ENCODE data around the gene DBI.
A peak's percentile ranks its signal among the peaks of the same experiment; 100 is the strongest.

DBI gene

DNA sequence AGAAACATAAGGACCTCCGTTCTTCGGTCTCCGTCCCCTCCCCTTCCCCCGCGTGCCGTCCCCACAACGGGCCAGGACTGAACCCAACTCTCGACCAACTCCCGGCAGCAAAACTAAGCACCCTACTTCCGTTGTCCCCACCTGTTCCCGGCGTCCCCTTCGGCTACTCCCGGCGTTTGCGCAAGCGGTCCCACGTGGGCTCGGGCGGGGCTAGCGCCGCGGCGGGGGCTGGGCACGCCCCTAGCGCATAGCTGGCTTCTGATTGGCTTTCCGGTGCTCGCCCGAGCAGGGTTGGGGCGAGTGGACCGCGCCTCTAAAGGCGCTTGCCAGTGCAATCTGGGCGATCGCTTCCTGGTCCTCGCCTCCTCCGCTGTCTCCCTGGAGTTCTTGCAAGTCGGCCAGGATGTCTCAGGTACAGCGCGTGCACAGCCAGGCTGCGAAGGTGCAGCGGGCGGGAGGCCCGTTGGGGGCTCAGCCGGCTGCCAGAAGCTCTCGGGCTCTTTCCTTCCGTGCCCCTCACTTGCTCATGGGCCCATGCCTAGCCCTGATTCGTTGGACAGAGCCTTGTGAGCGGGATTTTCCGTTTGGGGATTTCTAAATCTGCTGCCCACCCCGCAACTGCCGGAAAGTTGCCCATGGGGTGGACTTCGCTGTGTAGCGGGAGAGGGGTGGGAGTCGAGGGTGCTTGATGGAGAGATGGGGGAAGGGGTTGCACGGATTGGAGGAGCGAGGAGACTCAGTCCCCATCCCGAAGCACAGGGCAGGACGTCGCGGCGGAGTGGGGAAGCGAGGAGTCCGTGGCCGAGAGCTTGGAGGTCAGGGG lies at the start of gene DBI, which contains the start of gene C2orf76:
DBI (plus strand) TSS at position 329 of the 823 bp plus-strand sequence; CDS start at position 404, 75 bp downstream.
C2orf76 (minus strand) TSS at position 186 of the 823 bp plus-strand sequence. CDS start 26,875 bp downstream, outside the sequence.
- peak; percentile 73 for DNase-seq (ENCODE audit: low read depth)

DNA sequence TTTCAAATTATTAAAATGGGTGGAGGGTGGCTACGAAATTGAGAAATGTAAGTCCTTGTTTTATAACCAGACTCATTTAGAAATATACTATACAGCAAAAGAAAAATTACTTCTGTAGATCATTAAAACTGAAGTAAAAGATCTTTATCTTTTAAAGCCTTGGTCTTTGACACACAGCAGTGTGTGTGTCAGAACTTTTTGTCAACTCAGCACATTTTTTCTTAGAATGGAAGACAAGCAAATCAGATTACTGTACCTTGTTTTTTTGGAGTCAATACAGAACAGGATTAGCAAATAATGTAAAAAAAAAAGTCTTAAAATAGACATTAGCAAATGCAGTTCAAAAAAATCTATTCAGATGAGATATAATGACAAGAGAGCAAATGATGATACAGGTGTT lies 49.2 kb upstream of the DBI start:
- no peak for DNase-seq (ENCODE audit: low read depth)

DNA sequence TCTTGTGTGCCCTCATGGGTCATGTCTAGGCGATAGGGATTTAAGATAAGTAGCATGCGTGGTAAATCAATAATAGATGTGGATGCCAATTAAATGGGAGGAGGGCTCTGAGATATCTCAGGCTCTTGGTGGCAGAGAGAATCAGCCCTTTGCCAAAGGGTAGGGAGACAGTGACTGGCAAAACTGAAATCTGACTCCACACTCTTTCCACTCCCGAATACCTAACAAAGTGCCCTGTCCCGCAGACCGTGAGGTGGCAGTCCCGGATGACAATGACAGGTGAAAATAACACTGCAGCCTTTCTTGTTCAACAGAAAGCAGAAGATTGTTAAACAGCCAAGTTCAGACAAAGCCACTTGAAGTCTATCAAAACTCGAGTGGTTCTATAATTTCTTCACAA lies 47.2 kb upstream of the DBI start:
- DNase-seq (ENCODE audit: low read depth) = no peak

DNA sequence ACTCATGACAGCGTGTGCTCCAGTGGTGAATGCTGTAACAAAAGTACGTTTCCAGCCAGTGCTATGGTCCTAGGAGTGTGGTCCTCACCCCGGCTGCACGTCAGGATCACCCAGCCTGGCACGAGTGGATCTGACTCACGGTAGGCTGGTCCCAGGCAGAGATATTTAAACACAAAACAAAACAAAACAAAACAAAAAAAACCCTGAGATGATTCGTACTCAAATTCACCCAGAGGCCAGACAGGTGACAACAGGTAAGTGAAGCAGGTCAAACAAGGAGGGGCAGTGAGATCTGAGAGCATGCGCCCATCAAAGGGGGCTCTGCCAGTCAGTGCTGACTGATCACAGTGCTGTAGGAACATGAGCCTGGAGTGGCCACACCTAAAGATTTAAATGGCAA lies 43.3 kb upstream of the DBI start:
- DNase-seq (ENCODE audit: low read depth) = no peak

DNA sequence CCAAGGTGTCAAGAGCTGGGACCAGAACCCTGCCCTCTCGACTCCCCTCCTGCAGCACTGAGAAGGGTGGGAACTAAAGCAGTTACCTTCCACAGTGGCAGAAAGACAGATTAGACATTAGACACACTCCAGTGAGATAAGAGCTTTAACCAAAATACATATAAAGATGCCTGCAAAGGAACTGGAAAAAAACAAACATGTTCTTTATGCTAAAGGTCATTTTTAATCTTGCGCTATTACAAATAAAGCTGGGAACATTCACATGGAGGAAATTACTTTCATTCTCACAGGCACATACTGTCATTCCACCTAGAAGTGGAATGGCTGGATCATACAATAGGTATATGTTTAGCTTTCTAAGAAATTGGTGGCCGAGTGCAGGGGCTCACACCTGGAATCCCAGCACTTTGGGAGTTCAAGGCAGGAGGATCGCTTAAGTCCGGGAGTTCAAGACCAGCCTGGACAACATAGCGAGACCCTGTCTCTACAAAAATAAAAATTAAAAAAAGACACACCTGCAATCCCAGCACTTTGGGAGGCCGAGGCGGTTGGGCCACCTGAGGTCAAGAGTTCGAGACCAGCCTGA lies 42.0 kb upstream of the DBI start:
- no peak for DNase-seq (ENCODE audit: low read depth)

DNA sequence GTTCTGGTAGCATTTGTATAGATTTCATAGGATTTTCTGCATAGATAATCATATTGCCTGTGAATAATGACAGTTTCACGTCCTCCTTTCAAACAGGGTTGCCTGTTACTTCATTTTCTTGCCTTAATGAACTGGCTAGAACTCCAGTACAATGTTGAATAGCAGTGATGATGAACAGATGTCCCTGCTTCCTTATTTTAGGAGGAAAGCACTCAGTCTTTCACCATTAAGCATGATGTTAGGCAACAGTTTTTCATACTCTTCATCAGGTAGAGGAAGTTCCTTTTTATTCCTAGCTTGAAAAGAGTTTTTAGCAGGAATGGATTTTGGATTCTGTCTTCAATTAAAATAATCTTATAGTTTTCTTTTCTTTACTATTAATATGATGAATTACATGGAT lies 39.8 kb upstream of the DBI start:
- DNase-seq (ENCODE audit: low read depth) = no peak

DNA sequence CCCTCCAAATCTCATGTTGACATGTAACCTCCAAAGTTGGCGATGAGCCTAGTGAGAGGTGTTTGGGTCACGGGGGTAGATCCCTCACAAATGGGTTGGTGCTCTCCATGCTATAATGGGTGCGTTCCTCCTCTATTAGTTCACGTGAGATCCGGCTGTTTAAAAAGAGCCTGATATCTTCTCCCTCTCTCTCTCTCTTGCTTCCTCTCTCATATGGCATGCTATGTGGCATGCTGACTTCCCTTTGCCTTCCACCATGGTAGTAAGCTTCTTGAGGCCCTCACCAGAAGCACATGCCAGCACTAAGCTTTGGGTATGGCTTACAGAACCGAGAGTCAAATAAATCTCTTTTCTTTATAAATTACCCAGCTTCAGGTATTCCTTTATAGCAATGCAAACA lies 39.3 kb upstream of the DBI start:
- DNase-seq (ENCODE audit: low read depth) = no peak

DNA sequence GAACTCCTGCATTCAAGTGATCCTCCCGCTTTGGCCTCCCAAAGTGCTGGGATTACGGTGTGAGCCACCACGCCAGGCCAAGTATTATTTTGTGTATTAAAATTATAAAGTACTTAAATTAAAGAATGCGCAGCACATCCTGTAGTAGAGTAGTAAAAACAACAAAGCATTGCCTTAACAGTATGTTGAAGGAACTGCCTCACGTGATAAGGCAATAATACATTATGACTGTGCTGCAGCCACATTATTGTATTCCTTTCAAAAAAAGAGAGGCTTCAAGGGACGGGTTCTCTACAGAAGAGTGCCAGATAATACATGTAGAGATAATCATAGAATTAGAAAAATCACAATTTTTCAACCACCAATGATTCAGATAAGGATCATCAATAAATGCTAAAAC lies 33.8 kb upstream of the DBI start:
- DNase-seq (ENCODE audit: low read depth) = no peak

DNA sequence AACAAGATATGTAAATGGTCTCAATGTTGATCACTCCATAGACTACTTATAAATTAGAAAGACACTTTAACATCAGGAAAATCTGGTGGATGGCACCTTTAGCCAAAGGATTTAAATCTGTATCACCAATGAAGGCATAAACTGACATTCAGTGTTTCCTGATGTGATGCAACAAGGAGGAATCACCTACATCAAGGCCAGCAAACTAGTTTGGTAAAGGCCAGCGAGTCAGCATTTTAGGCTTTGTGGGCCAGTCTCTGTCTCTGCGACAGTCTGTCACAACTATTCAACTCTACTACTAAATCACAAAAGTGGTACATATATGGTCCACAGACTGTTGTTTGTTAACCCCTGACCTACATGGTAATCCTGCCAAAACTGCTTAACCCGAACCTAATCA lies 33.4 kb upstream of the DBI start:
- no peak for DNase-seq (ENCODE audit: low read depth)

DNA sequence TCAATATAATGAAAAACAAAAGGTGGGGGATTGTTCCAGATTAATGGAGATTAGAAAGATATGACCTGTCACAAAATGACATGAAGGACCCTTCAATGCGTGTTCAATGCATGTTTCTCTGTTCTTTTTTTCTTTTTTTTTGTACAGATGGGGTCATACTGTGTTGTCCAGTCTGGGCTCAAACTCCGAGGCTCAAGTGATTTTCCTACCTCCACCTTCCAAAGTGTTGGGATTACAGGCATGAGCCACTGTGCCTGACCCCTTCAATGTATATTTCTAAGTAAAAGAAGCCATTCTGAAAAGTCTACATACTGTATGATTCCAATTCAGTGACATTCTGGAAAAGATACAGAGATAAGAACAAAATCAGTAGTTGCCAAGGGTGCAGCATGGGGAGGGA lies 32.9 kb upstream of the DBI start:
- DNase-seq (ENCODE audit: low read depth) = no peak

DNA sequence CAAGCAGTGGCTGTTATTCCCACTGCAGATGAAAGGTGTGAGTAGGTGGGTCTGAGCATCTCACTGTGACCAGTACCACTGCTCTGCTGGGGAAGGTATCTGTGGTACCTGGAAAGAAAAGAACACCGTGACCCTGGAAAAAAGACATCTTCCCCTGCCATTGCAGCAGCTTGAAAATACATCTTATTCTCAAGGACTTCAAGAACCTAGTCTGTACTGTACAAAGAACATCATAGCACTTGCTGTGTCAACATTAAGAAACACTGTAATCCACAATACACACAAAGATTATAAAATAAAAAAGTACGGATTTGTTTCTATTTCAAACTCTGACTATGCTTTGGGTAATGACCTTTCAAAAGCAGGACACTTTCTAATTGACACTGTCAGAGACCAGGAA lies 29.0 kb upstream of the DBI start:
- no peak for DNase-seq (ENCODE audit: low read depth)

DNA sequence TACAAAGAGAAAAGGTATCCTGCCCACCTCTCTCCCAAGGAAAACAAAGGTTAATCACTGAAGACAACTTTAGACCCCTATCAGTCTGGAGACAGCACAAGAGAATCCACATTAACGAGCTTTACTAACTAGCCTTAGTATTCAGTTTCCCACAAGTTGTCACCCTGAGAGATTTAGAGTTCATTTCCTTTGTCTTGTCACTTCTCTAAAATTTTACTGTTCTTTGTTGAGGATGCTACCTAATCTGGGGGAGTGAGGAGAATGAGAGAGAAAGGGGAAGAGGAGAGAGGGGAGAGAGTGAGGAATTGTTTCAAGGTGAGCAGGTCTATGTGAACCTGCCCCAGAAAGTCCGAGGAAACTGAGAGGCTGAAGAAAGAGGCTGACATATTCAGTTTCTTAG lies 28.5 kb upstream of the DBI start:
- DNase-seq (ENCODE audit: low read depth) = no peak

DNA sequence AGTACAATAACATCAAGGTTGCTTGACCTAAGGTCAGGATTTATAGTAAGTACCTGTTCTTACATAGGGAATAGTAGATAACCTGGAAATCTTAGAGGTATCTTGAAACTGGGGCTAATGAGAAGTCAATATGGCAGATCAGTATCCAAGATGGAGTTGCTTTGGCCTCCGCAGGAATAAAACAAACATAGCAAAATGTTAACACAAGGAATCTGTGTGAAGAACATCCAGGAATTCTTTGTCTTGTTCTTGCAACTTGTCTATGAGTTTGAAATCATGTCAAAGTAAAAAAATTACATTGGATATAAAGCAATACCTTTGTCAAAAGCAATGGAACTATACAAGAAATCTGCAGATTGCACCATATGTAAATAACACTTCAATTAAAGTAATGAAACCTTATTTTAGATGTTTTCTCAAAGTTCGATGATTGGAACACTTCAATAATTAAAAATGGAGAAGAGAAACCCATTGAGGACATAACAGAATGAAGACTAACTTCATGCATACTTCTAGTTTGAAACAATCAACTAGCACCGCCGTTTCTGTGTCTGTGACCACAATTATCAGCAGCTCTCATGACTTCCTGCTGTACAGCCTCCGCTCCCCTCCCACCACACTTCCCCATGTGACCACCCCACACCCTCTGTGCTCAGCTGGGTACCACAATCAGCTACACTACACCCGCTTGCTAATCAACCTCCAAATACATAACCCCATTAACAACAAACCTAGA lies 27.8 kb upstream of the DBI start:
- no peak for DNase-seq (ENCODE audit: low read depth)

DNA sequence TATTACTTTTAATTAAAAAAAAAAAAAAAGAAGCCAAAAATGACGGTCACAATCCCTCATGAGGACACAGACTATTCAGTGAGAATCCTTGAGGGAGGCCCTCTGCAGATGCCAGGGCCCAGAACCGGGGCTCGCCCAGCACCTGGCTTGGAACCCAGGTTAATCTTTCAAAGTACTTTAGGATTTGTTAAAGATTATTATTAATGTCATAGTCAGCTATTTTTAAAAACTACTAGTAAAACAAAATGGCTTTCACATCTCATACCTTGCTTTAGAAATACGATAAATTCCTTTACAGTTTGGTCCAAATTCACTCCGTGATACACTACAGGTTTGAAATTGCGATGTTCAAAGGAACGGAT lies 27.2 kb upstream of the DBI start:
- no peak for DNase-seq (ENCODE audit: low read depth)

DNA sequence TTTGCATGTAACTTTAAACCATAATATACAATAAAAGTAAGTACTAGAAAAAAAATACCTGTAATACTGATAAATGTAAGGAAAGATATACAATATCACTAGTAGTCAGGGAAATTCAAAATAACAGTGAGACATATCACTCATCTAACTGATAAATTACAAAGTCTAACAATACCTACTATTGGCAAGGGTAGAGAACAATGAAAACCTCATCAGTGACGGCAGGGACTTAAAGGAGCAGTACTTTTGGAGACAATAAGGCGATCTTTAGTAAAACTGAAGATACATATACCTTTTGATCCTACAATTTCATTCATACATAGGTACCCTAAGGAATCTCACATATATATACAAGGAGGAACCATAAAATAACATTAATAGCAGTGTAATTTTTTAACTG lies 25.1 kb upstream of the DBI start:
- DNase-seq (ENCODE audit: low read depth) = no peak

DNA sequence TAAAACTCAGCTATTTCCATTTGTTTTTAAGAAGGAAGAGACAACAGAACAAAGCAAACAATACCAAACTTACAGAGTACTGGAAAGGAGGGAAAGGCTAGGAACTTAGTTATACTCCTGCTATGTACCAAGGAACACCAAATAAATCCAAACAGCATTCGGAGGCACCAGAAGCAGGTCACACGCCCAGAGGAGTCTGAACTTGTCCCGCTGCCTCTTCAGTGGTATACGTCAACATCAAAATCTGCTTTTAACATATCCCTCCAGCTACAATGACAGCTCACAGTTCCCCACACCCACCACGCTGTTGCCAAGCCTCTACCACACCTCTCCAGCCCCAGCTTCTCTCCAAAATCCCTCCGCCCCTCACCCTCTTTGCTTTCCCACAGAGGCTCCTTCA lies 17.5 kb upstream of the DBI start:
- DNase-seq (ENCODE audit: low read depth) = no peak

DNA sequence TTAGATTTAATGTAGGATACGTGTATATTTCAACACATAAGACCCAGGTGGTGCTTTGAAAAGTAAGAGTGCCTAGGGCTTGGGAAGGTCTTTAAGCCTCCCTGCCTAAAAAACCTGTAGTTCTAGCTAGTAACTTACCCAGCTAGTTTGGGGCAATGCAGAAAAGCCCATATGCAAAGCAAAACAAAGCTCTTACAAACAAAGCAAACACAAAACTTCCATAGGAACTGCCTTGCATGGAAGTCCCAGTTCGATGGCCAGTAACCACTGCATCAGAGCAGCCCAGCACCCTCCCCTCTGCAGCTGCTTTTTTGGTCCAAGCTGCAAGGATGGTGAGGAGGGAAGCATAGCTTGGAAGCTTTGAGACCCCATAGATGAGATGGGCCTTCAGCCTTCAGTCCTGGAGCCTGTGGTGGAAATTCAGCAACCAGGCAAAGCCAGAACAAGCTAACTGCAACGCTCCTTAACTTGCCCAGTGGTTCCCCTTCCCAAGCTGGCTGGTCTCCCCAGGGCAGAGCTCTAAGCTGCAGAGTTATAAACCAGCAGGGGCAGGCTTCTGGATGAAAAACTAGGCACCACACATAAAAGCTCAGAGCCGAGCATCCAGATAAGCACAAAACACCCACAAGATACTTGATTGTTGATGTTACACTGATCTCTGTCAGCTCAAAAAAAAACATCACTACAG lies 16.3 kb upstream of the DBI start:
- DNase-seq (ENCODE audit: low read depth) = no peak

DNA sequence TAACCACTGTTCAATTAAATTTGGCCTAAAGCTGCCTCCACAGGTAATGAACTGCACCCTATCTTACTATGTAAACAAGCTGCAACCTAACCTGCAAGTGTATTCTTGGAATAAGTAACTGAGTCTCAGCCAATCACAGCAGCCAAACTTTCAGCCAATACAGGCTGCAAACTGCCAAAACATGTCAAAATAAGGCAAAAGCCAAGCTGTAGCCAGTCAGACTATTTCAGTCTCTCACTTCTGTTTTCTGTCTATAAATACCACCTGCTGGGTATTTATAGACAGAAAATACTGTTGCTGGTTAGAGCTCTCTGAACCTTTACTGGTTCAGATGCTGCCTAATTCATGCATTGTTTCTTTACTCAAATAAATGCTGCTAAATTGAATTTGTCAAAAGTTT lies 14.4 kb upstream of the DBI start:
- no peak for DNase-seq (ENCODE audit: low read depth)

DNA sequence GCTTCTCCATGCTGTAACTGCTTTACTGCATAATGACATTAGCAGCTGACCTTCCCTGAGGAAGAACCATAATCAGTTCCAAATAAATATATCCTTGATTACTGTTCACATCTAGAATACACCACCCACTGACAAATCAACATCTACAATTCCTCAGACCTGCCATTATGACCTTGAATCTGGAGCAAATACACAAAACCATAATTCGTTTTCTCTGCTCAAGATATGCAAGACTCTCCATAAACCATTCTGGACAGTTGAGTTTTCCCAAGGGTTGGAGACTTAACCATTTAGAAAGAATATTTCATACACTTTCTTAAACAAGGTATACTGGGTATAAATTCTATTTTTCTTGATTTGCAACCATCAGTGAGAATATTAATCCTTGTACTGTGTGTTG lies 11.9 kb upstream of the DBI start:
- no peak for DNase-seq (ENCODE audit: low read depth)

DNA sequence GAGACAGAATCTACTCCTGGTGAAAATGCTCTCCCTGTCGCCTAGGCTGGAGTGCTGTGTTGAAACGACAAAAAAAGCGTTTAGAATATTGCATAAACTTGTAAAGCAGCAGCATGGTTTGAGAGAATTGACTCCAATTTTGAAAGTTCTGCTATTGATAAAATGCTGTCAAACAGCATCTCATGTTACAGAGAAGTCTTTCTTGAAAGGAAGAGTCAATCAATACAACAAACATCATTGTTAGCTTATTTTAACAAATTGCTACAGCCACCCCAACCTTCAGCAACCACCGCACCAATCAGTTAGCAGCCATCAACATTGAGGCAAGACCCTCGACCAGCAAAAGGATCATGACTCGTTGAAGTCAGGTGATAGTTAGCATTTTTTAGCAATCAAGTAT lies 7.0 kb upstream of the DBI start:
- no peak for DNase-seq (ENCODE audit: low read depth)

DNA sequence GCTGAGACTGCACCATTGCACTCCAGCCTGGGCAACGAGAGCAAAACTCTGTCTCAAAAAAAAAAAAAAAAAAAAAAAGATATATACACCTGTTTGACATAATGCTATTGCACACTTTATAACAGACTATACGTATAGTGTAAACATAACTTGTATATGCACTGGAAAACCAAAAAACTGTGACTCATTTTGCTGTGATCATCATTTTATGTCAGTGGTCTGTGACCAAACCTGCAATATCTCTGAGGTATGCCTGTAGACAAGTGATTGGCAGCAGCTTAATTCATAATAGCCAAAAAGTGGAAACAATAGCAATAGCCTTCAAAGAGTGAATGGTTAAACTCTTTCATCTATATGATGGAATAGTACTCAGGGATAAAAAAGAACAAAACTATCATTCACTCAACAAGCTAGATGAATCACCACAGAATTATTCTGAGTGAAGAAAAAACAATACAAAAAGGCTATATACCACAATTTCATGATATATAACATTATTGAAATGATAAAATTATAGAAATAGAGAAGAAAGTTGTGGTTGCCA lies 6.3 kb upstream of the DBI start:
- DNase-seq (ENCODE audit: low read depth) = no peak

DNA sequence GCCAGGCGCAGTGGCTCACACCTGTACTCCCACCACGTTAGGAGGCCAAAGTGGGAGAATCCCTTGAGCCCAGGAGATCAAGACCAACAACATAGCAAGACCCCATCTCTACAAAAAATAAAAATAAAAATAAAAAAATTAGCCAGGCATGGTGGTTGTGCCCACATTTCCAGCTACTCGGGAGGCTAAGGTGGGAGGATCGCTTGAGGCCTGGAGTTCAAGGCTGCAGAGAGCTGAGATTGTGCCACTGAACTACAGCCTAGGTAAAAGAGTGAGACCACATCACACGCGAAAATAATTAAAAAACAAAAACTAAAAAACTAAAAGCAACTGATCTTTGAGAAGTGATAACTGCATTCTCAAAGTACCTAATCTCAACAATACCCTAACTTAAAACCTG lies 2.0 kb upstream of the DBI start:
- no peak for DNase-seq (ENCODE audit: low read depth)

Measured in non-pigmented ciliary epithelial cell (primary cell).